IPS-NIHi11 (cell line): Measurements from ENCODE around the gene PFKP.
"Not testable (repeated sequence)": the region's sequence is repeated elsewhere in the genome, so short reads cannot be mapped to it uniquely, and the experiment has no call there.

Experiments used
- DNase-seq: peaks from one replicate; pipeline ENCODE4 v3.0.0; 2012; ENCODE audit warnings: mixed read lengths, low spot score

PFKP gene

GRCh38 chr10:3047596-3047995, 19.8 kb upstream of the PFKP start:
- DNase-seq, result no peak

DNA sequence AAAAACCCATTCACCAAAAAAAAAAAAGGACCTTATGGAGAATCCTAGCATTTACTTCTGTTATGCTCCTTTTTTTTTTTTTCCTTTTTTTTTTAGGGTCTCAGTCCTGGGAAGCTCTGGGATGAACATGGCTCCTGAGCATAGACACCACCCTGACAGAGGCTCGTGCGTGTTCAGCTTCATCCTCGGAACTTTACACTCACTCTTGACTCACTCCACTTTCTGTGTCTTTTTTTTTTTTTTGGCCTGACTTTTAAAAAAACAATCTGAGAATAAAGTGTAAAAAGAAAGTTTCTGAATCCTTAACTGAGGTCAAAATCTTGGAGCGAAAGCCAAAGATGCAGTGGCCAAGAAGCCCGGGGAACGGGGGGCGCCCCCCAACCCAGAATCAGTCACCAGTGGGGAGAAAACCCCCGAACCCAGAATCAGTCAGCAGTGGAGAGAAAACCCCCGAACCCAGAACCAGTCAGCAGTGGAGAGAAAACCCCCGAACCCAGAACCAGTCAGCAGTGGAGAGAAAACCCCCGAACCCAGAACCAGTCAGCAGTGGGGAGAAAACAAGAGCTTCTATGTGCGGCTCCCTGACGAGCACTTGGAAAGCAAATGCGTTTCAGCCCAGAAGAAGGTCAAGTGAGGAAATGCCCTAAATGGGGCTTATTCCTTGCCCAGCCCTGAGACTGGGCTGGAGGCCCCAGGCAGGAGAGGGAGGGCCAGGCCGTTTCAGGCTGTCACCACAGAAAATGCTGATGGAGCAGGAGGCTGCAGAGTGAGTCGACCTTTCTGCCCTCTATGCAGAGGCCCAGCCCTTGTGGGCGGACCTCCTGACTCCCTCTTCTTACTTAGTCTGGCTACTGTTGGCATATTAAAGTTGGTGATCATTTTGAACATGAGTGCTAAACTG, 19.0 kb upstream of the PFKP start:
- DNase-seq, result peak; percentile 41

DNA sequence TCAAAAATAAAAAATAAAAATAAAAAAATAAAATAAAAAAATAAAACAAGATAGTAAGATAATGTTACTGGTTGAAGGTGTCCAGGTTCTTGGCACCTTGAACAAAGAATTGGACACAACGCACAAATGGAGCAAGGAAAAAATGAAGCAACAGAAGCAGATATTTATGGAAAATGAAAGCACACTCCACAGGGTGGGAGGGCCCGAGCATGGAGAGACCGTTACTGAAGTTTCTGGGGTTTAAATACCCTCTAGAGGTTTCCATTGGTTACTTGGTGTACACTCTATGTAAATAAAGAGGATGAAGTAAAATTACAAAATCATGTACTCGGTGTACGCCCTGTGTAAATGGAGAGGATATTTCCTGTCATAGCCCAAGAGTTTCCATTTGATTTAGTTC, 15.7 kb upstream of the PFKP start:
- DNase-seq, result no peak

GRCh38 chr10:3053155-3053554, 14.2 kb upstream of the PFKP start:
- no peak for DNase-seq

- DNase-seq, result no peak
These were observed 13.0 kb upstream of the PFKP start for GRCh38 chr10:3054183-3054850.

GRCh38 chr10:3054851-3055199, 12.5 kb upstream of the PFKP start:
- no peak for DNase-seq

- DNase-seq, result no peak
These were observed 10.9 kb upstream of the PFKP start for GRCh38 chr10:3056280-3057037.

- DNase-seq, result no peak
These were observed 9.4 kb upstream of the PFKP start for GRCh38 chr10:3057946-3058345.

GRCh38 chr10:3059974-3060373, 7.4 kb upstream of the PFKP start:
- DNase-seq, result no peak

- no peak for DNase-seq
These were observed 6.9 kb upstream of the PFKP start for GRCh38 chr10:3060481-3060889.

GRCh38 chr10:3061323-3061898, 5.9 kb upstream of the PFKP start:
- not testable (repeated sequence) for DNase-seq

DNA sequence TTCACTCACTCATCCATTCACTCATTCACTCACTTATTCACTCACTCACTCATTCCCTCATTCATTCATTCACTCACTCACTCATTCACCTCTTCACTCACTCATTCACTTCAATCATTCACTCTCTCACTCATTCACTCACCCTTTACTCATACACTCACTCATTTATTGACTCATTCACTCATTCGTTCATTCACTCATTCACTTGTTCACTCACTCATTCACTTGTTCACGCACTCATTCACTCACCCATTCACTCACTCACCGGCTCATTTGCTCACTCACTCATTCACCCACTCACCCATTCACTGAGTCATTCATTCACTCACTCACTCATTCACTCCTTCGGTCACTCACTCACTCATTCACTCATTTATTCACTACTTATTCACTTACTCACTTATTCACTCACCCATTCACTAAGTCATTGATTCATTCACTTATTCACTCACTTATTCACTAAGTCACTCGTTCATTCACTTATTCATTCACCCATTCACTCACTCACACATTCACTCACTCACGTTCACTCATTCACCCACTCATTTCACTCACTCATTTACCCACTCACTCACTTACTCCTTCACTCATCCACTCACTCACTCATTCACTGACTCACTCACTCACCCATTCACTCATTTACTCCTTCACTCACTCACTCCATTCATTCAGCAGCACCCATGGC, 4.7 kb upstream of the PFKP start:
- no peak for DNase-seq

- DNase-seq, result no peak
These were observed 2.9 kb upstream of the PFKP start for GRCh38 chr10:3064423-3064822.

DNA sequence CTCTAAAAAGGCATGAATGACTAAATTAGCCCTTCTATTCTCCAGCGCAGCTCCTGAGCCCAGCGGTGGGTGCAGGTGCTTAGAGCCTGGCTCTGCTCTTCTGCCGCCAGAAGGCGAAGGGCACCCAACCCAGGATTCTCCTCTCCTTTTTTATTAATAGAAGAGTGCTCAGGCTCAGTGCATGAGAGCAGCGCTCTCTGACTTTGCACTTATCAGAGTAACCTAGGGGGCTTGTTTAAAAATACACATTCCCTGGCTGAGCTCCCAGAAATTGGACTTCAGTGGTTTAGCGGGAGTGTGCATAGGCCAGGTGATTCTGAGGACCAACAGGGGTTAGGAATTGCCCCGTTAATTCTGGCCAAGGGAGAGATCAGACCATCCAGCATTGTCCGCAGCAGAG, 1.7 kb upstream of the PFKP start:
- no peak for DNase-seq

- DNase-seq, result peak; percentile 43
These were observed 831 bp upstream of the PFKP start for GRCh38 chr10:3066317-3067117.

DNA sequence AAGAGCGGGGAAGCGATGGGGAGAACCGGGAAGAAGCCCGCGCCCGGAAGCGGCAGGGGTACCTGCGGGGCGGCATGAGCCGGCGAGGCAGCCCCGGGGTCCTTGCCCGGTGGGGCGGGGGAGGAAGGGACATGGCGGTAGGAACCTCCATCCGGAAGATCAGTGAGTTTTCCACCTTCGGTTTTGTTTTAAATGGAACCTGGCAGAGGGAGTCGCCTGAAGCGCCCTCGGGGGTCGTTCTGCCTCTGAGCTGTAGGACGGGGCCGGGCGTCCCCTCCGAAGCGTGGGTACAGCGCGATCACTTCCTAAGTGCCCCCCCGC, 471 bp downstream of the PFKP start:
- peak; percentile 38 for DNase-seq

- peak; percentile 59 for DNase-seq
These were observed 1.0 kb downstream of the PFKP start for GRCh38 chr10:3068201-3068967.

DNA sequence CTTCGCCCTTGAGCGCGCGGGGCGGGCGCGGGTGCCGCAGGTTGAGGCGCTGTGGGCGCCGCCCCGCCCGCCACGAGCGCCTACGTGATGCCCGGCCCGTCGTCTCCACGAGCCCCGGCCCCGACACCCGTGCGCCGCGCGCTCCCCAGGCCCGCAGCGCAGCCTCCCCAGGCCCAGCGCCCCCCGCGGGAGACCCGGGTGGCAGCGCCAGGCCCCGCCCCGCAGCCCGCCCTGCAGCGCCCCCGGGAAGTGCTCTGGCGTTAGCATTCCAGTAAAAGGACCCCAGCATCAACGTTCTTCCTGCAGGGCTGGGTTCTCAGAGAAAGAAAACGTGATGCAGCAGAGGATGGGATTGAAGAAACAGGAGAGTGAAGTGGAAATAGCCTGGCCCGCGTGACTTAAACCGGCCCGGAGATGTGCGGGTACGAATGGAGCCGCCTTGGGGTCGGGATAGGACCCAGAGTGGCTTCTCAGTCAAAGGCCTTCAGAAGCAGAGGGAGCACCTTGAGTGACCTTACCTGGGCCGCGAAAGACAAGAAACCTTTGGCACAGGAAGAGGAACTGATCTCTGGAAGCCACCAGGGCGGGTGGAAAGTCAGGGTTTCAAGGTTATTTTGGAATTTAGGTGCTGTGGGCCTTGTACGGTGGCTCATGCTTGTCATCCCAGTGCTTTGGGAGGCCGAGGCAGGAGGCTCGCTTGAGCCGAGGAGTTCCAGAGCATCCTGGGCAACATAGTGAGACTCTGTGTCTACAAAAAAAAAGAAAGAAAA, 1.8 kb downstream of the PFKP start:
- peak; percentile 77 for DNase-seq

DNA sequence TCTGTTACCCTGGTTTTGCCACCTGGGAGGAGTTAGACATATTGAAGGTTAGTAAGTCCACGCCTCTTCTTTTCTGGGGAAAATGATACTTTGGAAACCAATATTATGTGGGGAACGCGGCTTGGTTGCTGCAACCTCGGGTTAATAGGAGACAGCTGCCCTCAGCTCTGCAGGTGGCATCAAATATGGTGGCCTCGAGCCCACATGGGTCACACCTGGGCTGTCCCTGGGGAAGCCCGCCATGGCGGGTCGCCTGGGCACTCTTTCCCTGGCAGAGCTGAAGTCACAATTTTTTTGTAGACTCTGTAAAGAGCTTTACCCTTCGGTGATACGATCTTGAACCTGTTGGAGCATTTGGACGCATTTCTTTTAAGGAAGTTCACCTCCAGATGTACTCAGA, 2.5 kb downstream of the PFKP start:
- no peak for DNase-seq
